Endometrial microvascular endothelial cells (primary cell): Measurements from ENCODE around the gene UGCG. TPM values are rescaled to one million over a fixed set of nuclear protein-coding genes. Genes with fewer than 3 reads are reported as not detected.
"Not testable (repeated sequence)": the region's sequence is repeated elsewhere in the genome, so short reads cannot be mapped to it uniquely, and the experiment has no call there.

ENCODE experiments used
- in situ Hi-C: cut with HindIII; loops from 2 replicates; pipeline ENCODE4 v1.10.0; 2017; ENCODE audit warnings: low sequenced_read_pairs, low pct_unique_long_range_greater_than_20kb; ENCODE audit errors: inconsistent ontology term
- total RNA-seq: library from RNA; depleted of rRNA; stranded (reverse); fragments of >200 nt; gene quantifications from one replicate; pipeline ENCODE4 v1.2.3, GENCODE V29; 2015; ENCODE audit errors: inconsistent ontology term

Gene UGCG
- total RNA-seq, 1 donor from 2014 or later: 58.4 TPM

DNA sequence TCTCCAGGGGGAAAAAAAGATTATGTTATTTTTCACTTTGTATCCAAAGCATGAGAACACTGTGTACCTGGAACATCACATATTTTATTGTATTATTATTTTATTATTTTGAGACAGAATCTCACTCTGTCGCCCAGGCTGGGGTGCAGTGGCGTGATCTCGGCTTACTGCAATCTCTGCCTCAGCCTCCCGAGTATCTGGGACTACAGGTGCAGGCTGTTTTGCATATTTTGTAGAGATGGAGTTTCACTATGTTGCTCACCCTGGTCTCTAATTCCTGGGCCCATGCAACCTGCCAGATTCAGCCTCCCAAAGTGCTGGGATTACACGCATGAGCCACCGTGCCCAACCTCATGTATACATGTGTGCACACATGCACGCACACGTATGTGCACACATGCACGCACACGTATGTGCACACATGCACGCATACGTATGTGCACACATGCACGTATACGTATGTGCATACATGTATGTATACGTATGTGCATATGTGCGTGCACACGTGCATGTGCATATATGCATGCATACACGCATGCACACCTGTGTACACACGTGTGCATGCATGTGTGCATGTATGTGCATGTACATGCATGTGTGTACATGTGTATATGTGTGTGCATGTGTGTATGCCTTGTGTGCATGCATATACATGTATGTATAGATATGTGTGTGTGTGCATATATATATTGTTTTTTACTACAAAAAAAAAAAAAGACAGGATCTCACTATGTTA lies 9.5 kb upstream of the UGCG start:
- in situ Hi-C loops: no loop called here

DNA sequence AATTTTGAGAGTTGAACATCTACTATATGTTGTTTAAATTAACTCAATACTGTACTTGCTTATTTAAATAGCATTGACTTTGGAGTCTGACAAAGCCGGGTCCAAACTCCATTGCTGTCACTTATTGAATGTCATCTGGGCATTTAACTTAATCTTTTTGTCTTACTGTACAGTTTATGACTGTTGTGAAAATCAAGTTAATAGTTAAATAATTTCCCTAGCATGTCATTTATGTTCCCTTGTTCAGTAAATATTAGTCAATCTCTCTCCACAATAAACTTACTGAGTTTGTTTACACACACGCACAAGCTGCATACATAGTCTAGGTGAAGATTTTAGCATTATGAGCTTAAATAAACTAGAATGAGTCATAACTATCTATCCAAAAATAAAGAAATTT lies 6.3 kb upstream of the UGCG start:
- in situ Hi-C loops: no loop called here

DNA sequence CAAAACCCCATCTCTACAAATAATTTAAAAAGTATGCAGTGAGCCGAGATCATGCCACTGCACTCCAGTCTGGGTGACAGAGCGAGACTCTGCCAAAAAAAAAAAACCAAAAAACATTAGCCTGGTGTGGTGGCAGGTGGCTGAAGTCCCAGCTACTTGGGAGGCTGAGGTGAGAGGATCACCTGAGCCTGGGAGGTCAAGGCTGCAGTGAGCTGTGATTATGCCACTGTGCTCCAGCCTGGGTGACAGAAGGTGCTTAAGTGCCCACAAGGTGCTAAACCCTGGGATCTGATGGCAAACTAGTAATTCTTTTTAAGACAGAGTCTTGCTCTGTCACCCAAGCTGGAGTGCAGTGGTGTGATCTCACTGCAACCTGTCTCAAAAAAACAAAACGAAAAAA lies 5.7 kb upstream of the UGCG start:
- in situ Hi-C loops: not testable (repeated sequence)

DNA sequence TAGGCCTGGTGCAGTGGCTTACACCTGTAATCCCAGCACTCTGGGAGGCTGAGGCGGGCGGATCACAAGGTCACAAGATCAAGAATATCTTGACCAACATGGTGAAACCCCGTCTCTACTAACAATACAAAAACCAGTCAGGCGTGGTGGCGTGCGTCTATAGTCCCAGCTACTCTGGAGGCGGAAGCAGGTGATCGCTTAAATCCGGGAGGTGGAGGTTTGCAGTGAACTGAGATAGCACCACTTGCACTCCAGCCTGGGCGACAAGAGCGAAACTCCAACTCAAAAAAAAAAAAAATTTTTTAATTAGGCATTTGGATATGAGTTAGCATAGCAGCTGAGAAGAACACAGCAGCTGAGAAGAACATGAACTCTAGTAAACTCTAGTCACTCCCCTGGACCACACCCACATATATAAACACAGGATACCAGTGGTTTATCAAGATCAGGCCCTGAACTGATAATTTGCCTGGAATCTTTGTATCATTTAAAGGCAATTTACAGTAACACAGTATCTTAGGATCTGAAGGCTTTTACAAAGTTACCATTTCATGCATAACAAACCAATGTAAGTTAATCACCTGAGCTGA lies 4.6 kb upstream of the UGCG start:
- in situ Hi-C loops: no loop called here

DNA sequence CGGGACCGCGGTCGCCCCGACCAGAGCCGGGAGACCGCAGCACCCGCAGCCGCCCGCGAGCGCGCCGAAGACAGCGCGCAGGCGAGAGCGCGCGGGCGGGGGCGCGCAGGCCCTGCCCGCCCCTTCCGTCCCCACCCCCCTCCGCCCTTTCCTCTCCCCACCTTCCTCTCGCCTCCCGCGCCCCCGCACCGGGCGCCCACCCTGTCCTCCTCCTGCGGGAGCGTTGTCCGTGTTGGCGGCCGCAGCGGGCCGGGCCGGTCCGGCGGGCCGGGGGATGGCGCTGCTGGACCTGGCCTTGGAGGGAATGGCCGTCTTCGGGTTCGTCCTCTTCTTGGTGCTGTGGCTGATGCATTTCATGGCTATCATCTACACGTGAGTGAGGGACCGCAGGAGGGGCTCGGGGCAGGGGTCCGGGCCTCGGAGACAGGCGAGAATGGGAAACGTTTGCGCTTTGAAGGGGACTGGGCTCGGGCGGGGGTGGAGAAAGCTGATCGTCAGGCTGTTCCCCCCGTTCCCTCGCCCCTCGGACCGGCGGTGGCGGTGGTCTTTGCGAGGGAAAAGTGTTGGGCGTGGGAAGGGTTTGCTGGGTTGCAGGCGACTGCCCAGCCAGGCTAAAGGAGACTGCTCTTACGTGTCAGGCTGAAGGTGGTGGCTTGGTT lies 457 bp downstream of the UGCG start:
- in situ Hi-C loops: no loop called here

DNA sequence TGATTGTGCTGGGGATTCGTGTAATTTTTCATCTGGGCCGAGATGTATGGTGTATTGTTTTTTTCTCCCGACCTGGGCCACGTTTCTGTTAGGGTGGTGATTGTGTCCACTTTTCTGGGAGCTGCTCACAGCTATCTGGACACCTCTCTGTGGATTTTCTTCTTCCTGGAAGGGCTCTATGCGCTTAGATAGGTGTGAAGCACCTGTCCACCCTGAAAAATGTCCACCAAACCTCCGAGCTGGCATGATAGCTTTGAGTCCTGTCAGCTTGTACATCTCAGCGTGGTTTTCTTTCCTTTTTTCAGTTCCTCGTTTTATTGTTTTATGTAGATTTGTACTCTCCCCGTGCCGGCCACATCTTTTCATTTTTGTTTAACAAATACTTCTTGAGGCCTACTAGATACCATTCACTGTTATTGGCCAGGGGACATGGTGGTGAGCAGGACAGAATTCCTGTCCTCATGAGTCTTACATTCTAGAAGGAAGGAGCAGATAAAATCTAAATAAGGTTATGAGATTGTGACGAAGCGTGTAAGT lies 1.1 kb downstream of the UGCG start:
- in situ Hi-C loops: no loop called here

DNA sequence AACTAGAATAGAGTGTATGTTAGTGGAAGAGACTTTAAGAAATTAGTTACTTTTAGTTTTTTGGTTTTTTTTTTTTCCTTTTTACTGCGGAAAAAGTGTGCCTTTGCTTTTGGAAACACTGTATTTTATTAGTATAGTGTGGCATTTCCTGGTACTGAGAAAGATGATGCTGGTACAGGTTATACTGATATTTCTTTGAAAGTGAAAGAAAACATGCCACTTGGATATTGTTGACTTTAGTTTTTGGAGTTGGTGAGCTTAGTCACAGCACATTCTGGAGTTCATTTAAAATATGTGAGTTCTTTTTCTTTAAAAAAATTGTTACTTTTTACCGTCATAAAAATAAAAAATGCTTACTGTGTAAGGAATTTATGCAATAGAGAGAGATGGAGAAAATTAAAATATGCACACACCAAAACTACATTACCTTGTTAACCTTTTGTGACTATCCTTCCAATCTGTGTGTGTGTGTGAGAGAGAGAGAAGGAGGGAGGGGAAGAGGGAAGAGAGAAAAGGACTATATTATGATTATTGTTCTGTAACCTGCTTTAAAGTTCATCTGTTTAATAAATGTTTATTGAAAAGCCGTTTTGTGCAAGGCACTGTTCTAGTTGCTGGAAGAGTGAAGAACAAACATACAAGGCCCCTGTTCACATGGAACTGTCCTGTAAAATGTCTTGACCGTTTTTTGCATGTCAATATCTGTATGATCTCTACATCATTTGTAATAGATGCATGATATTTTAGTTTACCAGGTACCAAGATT lies 1.9 kb downstream of the UGCG start:
- in situ Hi-C loops: no loop called here

DNA sequence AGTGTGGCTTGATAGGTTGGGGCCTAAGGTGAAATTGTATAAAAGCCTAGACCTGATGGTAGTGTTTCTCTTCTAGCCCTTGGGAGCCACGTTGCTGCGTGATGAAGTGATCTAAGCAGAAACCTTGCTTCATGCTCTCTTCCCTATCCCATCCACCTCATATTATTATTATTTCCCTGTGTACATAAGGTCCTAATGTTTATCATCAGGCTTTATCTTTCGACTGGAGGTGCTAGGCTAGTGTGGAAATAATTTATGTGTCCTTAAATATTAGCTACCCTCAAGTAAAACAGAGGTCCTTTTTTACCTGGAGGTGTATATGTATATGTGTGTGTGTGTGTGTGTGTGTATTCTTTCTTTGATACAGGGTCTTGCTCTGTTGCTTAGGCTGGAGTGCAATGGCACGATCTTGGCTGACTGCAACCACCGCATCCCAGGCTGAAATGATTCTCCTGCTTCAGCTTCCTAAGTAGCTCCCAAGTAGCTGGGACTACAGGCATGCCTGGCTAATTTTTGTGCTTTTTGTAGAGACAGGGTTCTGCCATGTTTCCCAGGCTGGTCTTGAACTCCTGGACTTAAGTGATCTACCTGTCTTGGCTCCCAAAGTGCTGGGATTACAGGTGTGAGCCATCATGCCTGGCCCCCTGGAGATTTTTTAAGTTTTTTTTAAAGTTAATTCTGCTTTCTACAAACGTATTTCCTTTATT lies 3.7 kb downstream of the UGCG start:
- in situ Hi-C loops: loop anchor here (10.0 kb wide), 1 partner anchor 94 kb away; no protein-coding TSS in a partner anchor

DNA sequence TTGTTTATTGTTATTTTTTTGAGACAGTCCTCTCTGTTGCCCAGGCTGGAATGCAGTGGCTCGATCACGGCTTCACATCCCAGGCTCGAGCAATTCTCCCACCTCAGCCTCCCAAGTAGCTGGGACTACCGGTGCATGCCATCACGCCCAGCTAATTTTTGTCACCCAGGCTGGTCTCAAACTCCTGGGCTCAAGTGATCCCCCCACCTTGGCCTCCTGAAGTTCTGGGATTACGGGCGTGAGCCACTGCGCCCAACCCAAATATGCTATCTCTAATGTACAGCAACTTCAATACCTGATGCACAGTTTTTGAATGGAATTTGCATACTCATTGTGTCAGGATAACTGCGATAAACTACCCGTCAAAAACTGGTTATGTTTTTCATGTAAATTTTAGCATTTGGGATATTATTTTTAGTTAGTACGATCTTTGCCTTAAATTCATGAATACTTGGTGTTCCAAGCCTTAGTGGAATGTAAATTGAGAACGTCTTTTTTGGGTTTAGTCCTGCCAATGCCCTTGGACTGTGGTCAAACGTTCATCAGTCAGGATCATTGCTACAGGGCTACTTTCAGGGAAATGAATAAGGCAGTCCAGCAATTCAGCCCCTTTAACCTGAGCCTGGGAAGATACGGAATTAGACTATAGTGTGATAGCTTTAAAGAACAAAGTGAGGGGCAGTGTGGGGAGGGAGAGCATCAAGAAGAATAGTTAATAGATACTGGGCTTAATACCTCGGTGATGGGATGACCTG lies 4.4 kb downstream of the UGCG start:
- in situ Hi-C loops: loop anchor here (10.0 kb wide), 1 partner anchor 94 kb away; no protein-coding TSS in a partner anchor

DNA sequence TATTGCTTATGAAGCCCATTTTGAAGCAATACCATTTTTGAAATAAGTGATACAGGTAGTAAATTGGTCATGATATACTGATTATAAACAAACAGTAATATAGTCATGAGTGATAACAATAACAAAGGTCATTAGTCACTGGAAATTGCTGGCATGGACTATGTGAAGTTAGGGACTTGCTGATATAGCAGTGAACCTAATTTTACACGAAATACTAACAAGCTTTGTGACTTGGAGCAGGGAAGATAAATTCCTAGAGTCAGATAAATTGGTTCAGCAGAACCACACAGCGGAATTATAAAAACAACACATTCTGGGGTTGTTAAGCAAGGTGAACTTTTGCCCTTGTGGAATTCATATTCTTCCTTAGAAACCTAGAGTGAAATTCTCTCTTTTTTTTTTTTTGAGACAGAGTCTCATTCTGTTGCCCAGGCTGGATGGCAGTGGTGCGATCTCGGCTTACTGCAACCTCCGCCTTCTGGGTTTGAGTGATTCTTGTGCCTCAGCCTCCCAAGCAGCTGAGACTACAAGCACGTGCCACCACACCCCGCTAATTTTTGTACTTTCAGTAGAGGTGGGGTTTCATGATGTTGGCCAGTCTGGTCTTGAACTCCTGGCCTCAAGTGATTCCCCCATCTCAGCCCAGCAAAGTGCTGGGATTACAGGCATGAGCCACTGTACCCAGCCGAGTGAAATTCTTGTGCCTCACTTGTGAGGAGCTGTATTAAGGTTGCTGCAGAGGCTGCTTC lies 6.0 kb downstream of the UGCG start:
- in situ Hi-C loops: loop anchor here (10.0 kb wide), 1 partner anchor 92 kb away; no protein-coding TSS in a partner anchor

DNA sequence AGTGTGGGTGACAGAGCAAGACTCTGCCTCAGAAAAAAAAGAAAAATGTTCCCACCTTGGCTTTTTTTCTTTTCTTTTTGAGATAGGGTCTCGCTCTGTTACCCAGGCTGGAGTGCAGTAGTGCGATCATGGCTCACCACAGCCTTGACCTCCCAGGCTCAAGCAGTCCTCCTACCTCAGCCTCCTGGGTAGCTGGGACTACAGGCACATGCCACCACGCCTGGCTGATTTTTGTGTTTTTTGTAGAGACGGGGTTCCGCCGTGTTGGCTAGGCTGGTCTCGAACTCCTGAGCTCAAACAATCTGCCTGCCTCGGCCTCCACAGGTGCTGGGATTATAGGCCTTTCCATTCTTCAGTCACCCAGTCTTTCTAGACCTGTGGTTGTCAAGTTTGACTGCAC lies 6.9 kb downstream of the UGCG start:
- in situ Hi-C loops: loop anchor here (10.0 kb wide), 1 partner anchor 91 kb away; no protein-coding TSS in a partner anchor

DNA sequence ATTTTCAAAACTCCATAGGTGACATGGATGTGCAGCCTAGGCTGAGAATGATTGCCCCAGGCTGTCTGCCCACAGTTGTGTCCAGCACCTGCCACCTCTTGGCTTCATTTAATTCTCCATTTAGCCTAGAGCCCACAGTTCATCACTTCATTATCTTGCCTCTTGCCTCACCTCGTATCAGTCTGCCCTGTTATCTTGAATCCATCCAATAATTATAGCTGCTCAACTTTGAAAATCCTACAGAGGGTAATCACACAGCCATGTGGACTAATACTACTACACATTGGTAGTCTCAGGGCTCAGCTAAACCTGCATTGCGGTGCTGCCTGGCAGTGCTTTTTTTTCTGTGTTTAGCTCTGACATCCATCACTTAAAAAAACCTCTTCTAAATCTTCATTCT lies 7.4 kb downstream of the UGCG start:
- in situ Hi-C loops: loop anchor here (10.0 kb wide), 1 partner anchor 91 kb away; no protein-coding TSS in a partner anchor

DNA sequence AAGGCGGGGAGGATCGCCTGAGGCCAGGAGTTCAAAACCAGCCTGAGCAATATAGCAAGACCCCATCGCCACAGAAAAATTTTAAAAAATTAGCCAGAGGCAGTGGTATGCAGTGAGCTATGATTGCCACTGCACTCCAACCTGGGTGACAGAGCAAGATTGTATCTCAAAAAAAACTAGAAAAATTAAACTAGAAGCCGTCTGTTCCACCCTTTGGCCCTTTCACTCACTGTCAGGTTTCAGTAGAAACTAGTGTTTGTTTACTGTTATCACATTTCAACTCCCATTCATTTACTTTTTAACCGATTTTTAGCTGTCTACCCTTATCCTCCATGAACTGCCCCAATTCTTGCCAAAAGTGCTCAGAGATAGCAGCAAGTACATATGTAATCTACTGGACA lies 8.3 kb downstream of the UGCG start:
- in situ Hi-C loops: loop anchor here (10.0 kb wide), 1 partner anchor 90 kb away; no protein-coding TSS in a partner anchor

DNA sequence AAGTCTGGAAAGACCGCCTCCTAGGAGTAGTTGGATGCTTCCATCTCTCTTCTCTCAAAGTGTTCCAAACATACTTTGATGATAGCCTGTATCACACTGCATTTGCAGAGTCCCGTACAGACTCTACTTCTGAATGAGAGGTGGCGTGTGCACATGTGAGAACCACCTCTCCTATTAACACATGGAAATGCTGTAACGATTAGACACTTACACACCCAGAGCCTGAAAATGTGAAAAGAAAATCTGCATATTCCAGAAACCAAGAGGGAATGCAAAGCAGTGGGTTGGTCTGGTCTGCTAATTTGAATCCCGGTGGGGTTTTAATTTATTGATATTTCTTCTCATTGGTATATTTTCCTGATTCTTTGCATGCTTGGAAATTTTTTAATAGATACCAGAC lies 10.5 kb downstream of the UGCG start:
- in situ Hi-C loops: loop anchor here (10.0 kb wide), 1 partner anchor 88 kb away; no protein-coding TSS in a partner anchor

DNA sequence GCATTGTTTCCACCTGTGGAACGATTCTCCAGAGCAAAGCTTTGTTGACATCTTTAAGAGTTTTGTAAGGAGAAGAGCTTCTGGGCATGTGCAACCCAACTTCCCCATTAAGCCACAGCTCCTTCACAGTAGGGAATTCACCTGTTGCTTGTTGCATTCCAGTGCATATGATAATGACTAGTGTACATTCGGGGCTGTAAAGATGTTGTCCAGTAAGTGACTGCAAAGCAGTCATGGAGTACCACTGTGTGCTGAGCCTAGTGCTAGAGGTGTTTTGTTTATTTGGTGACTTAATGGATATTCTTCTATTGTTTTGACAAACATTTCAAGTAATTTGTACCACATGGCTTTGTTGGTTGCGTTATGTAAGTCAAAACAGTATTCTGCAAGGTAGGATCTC lies 12.8 kb downstream of the UGCG start:
- in situ Hi-C loops: loop anchor here (10.0 kb wide), 1 partner anchor 85 kb away; no protein-coding TSS in a partner anchor

DNA sequence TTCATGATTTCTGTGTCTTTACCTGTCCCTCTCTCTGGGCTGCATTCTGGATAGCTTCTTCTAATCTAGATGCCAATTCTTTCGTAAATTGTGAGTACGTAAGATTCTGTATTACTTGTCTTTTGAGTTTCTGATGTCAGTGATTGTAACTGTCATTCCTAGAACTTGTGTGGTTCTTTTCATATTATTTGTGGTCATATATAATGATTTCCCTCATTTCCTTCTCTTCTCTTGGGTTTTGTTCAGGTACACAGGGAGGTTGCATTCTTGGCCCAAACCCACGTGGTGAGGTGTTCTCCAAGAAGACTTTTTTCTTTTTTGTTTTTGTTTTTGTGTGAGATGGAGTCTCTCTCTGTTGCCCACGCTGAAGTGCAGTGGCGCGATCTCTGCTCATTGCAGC lies 13.8 kb downstream of the UGCG start:
- in situ Hi-C loops: no loop called here

DNA sequence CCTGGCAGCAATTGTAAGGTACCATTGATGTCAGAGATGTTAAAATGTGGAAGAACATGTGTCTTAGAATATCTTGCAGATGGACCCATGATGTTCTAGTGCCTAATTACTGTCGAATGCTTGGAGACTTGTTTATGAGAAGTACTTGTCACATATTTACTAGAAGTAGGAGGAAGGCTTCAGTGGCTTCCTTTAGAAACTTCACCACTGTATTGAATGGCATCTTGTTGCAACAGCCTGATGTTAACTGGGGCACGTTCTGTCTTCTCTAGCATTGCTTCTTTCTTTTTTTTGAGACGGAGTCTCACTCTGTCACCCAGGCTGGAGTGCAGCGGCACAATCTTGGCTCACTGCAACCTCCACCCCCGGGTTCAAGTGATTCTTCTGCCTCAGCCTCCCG lies 16.5 kb downstream of the UGCG start:
- in situ Hi-C loops: no loop called here
